Cardiac fibroblast (primary cell): Measurements from ENCODE around the gene MEN1.

Experiments
- DNase-seq, 2 donors: peaks; one replicate each; pipeline versions ENCODE4 v3.0.0 to v3.0.0-alpha.2; 2010; ENCODE audit warnings: low read depth in 2 of 2
- H3K4me3 ChIP-seq, 2 donors: replicated peaks in 1 of 2; 1 replicate in 1 of 2; 2 replicates in 1 of 2; pipeline ENCODE4 v1.5.1; 2011; ENCODE audit warnings: low read depth in 2 of 2, low read length in 2 of 2, mild to moderate bottlenecking in 2 of 2, moderate library complexity in 1 of 2
- CTCF ChIP-seq: IDR thresholded peaks from one replicate; pipeline ENCODE4 v1.5.1; 2011; ENCODE audit warnings: low read depth, mild to moderate bottlenecking, low read length, inconsistent platforms

MEN1 gene

GRCh38 chr11:64788321-64789215 is 21.8 kb downstream of the MEN1 start:
- DNase-seq: no peak
- no peak overlapping the region for H3K4me3 ChIP-seq
- no peak for TF ChIP-seq CTCF

GRCh38 chr11:64787526-64788320 is 22.6 kb downstream of the MEN1 start:
- DNase-seq: peak; percentile 66 to 68
- H3K4me3 ChIP-seq: no peak overlapping the region
- TF ChIP-seq CTCF: peak; percentile 94

GRCh38 chr11:64786308-64786707 is 24.0 kb downstream of the MEN1 start:
- no peak for DNase-seq
- H3K4me3 ChIP-seq: no peak overlapping the region
- TF ChIP-seq CTCF: no peak

- no peak for DNase-seq
- no peak for TF ChIP-seq CTCF
Observed at GRCh38 chr11:64784813-64785581, 25.4 kb downstream of the MEN1 start.

GRCh38 chr11:64778473-64779298 is 31.7 kb downstream of the MEN1 start, which contains the start of gene SF1:
Gene SF1, minus strand, starts transcription at chr11:64778542. Its CDS starts 150 bp downstream, at chr11:64778392.
- no peak for TF ChIP-seq CTCF
- peak; percentile 100 for DNase-seq
- peak within 1 kb of the TSS; percentile 65 to 87 for H3K4me3 ChIP-seq

More at GRCh38 chr11:64784813-64785581, 25.4 kb downstream of the MEN1 start:
- H3K4me3 ChIP-seq: no peak overlapping the region

- H3K4me3 ChIP-seq: peak overlapping the region; percentile 65 to 87
- DNase-seq: no peak
- no peak for TF ChIP-seq CTCF
Observed at GRCh38 chr11:64778223-64778472, 32.2 kb downstream of the MEN1 start.
